Cerebellar nuclear complex (tissue), 1 donor: Measurements from ENCODE around the gene ZNF398.
"Not testable (repeated sequence)": the region's sequence is repeated elsewhere in the genome, so short reads cannot be mapped to it uniquely, and the experiment has no call there.

ENCODE experiments used
- DNase-seq, 2 experiments: peaks; one replicate each; lab custom pipeline; 2025; lab: John Stamatoyannopoulos, UW

ZNF398 gene

DNA sequence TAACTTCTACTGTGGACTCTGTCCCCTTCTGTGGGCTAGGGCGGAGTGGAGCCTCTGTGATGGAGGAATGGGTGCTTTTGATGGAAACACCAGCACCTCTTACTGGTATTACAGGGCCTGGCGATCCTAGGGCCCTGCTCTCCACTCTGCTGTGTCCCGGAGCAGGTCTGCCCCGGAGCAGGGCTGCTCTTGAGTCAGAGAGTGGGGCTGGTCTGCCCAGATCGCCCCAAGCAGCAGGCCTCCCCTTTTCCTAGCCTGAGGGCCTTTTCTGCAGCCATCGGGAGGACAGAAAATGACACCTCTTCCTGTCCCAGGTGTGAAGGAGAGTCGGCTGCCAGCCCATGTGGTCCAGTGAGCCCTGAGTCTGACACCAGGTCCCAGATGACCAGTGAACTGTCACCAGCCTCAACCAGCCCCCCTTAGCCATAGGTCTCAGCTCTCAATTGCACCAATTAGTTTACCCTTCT, 49.5 kb downstream of the ZNF398 start:
- no peak for DNase-seq

DNA sequence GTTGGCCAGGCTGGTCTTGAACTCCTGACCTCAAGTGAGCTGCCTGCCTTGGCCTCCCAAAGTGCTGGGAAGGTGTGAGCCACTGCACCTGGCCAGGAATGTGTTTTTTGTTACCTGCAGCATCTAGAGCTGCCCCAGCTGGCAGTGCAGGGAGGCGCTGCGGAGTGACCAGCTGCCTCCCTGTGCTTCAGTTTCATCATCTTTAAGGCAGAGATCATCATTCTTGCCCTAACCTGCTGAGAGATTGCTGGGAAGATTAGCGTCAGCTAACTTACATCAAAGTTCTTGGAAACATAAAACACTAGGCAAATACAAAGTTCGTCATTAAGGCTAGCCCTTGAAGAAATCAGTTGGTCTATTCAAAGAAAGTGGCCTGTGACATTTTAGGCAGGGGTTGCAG, 50.4 kb downstream of the ZNF398 start:
- DNase-seq = no peak

DNA sequence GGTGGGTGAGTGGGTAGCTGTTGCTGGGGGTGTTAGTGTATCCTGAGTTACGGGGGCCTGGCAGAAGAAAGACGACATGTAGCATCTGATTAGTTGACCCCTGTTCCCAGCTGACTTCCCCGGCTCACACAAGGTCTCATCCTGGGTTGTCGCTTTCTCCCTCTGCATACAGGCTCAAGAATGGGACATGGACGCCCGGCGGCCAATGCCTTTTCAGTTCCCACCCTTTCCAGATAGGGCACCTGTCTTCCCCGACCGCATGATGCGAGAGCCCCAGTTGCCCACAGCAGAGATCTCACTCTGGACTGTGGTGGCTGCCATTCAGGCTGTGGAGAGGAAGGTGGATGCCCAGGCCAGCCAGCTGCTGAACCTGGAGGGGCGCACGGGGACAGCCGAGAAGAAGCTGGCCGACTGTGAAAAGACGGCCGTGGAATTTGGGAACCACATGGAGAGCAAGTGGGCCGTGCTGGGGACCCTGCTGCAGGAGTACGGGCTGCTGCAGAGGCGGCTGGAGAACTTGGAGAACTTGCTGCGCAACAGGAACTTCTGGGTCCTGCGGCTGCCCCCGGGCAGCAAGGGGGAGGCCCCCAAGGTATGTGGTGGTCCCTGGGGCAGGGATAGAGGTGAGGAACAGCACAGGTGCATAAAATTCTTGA, 51.0 kb downstream of the ZNF398 start:
- DNase-seq = no peak

DNA sequence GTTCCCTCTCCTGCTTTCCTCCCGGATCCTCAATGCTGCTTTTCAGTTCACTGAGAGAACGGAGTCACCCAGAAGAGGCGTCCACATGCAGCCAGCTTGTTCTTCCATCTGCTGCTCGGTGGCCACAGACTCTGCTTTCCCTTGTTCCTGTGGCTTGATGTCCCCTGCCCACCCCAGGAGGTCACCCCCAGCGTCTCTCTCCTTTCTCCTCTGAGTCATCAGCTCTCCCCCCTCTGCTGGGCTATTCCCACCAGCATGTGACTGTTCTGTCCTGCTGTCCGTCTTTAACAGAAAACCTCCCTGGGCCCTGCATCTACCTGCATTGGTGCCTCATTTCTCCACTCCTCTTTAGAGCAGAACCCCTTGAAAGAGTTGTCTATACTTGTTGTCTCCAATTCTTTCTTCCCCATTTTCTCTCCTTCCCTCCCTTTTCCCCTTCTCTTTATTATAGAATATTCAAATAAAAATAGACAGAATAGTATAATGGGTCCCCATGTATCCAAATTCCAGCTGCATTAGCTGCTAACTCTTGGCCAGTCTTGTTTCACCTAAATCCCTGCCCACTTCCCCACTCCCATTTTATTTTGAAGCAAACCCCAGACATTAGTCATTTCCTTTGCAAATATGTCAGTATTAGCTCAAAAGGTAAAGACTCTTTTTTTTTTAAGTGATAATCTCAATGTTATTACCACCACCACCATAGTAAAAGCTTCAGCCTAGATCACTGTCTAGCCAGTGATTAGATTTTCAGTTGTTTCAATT, 52.2 kb downstream of the ZNF398 start:
- no peak for DNase-seq

DNA sequence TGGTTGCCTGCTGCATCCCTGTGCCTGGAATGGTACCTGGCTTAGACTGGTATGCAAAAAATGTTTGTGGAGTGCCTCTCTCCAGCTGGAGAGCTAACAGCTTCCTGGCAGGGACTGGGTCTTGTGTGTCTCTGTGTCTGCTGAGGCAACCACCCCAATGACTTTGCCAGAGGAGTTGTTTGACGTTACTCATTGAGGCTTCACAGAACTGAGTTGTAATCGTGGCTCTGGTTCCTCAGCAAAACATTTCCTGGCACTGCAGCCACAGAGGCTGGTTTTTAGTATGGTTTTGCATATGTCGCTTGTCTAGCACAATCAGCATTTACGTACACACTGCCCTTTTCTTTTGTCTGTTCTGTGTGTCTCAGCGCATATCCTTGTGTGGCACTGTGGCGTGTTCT, 55.6 kb downstream of the ZNF398 start:
- DNase-seq = no peak

DNA sequence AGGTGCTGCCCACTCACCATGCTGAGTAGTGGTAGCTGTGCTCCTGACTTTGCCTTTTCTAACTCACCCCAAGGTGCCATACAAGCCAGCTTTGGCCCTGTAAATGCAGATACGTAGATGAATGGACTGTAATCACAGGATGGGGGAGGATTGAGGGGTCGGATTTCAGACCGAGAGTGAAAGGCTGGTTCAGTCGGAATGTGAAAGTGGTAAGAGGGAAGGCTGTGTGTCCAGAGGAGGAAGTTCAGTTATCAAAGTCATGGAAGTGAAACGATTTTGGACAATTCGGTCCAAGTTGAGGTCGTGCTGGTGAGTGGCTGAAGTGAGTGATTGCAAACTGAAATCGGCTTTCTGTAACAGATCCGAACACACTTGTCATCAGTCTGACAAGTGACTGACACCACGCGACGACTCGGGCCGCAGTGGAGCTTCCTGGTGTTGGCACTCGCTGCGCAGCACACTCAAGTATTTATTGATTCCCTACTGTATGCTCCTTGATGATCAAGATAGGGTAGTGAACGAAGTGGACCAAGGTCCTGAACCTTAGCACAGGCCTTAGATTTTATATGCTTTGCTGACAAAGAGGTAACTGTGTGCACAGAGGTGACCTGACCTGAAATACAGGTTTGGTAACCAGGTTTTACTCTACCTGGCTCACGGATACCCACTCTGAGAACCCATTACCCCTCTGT, 58.6 kb downstream of the ZNF398 start:
- no peak for DNase-seq

DNA sequence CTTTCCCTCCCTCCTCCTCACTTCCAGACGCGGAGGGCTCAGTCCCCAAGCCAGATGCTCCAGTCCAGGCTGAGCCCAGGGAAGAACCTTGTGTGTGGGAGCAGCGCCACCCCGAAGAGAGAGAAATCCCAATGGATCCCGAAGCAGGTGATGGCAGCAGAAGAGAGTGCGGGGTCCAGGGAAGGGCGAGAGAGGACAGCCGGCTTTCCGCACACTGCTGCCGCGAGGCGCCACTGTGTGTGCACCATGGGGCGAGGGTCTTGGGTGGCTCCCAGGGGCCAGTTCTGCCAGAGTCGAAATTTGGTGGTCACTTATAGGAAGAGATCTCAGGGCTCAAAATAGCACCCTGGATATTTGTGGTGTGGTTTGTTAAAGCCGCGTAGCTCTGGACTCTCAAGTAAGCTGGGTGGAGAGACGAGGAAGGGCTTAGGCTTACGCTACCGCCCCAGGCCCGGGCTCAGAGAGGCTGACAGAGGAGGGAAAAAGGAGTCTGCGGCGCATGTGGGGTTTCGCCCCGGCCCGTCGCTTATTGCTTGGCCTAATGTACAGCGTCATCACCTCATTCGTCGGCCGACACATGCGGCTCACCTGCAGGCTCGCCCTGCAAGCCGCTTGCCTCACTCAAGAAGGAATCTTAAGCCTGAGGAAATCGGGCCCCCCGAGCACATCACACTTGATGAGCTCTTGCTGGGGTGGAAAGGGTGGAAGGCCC, 60.2 kb downstream of the ZNF398 start:
- no peak for DNase-seq

DNA sequence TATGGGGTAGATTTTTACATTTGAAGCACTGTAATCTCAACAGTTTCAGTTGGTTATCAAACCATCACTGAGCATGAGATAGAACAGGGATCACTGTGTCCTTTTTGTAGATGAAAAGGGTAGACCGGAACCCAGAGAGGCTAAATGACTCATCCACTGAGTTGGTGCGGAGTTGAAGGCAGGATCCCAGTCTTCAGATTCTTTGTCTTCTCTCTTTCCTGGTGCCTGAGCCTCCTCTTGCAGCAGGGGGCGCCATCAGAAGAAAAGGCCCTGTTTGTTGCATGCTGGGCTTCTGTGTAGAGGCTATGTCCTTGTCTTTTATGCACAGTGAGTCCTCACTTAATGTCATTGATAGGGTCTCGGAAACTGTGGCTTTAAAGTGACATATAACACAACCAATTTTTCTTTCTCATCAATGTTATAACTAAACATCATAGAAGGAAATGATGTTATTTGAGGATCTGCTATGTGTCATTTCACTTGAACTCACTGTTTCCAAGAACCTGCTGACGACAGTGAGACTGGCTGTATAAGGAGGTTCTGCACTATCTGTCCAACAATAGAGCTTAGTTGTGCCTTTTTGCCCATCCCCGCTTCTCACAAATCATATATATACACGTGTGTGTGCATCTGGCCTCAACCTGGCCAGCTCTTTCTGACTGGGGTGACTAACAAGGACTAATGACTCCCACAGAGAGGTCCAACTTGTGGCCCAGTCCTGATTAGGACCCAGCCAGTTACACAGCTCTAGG, 62.4 kb downstream of the ZNF398 start:
- DNase-seq = no peak

DNA sequence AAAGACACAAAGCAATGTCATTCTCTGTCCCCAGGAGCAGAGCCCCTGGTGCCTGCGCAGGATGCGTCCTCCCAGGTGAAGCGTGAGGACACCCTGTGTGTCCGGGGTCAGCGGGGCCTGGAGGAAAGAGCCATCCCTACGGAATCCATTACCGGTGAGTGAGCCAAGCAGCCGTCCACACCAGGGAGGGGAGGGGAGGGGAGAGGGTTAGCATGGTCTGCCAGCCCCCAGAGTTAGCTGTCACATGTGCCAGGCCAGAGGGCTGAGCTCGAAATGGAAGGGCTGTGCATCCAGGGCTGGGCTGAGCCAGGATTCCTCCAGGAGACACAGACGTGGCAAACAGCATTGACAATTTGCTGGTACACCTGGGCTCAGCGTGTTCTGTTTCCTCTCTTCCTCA, 63.3 kb downstream of the ZNF398 start:
- DNase-seq = no peak

DNA sequence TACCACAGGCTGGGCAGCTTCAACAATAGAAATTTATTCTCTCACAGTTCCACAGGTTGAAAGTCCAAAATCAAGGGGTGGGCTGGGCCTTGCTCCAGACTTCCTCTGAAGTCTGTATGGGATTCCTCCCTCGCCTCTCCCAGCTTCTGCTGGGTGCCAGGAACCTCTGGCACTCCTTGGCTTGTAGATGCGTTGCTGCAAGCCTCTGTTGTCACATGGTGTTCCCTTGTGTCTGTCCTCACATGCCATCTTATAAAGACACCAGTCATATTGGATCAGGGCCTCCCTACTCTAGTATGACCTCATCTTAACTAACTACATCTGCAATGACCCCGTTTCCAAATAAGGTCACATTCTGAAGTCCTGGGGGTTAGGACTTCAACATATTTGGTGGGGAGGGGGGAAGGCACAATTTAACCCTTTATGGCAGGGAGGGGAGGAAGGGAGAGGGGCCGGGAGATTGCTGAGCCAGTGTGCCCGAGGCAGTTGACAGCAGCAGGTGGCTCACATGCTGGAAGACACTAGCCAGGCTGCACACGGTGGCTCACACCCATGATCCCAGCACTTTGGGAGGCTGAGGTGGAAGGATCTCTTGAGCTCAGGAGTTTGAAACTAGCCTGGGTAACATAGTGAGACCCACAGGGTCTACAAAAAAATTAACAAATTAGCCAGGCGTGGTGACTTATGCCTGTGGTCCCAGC, 66.9 kb downstream of the ZNF398 start:
- no peak for DNase-seq

DNA sequence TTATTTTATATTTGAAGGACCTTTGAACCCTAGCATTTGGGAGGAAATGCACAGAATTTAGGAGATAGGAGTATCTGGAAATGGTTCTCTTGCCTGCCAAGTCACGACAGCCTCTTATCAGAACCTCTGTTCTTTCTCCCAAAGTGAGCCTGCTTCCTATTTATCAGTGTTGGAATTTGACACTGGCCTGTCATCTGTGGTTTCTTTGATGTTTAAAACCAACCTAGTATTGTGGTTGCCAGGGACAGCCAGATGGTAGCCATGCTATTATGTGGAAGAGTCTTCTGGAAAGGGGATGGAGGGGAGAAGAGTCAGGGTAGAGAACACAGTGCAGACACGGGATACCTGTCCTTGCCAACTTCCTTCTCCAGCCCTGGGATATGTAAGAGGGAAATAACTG, 69.1 kb downstream of the ZNF398 start:
- no peak for DNase-seq

DNA sequence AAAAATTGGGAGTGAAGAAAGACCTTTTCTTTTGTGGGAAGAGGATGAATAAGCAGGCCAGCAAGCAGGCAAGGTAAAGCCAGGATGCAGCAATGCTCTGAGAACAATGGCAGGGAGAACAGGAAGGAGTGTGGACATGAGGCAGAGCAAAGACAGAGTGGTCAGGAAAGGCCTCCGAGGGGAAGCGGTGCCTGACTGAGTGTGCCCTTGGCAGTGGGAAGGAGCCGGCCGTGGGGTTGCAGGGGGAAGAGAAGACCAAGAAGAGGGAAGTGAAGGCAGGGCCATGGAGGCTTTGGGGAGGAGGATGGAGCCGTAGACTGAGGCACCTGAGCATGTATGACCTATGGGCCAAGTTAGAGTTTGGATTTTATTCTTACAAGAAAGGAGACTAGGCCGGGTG, 70.3 kb downstream of the ZNF398 start:
- no peak for DNase-seq

DNA sequence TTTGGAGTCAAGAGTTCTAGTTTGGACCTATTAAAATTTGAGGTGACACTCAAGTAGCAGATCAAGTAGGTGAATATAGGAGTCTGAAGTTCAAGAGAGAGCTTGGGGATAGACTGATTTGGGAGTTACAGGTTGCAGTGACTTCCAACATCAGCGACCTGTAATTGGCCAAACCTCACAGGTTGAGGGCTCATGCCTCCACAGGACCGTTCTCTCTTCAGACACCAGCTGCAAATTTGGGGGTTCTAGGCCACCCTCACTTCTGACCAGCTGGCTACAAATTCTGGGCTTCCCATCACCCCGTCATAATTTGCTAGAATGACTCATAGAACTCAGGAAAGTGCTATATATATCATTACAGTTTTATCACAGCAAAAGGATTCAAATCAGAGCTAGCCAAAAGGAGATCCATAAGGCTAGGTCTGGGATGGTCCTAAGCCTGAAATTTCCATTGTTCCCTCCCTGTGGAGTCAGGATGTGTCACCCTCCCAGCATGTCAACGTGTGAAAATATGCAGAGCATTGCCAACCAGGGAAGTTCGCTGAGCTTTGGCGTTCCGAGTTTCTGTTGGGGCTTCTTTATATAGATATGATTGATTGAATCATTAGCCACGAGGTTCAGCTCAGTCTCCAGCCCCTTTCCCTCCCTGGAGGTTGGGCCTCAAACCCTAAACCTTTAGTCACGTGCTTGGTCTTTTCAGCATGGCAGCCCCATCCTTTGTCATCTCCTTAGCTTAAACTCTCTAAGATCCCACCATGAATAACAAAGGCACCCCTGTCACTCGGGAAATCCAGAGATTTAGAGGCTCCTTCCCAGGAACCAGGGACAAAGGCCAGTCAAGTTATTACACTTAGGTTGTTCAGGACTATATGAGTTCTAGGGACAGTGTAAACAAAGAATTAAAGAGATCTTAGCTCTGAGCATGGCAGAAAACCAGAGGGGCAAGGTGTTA, 71.5 kb downstream of the ZNF398 start:
- DNase-seq = no peak

DNA sequence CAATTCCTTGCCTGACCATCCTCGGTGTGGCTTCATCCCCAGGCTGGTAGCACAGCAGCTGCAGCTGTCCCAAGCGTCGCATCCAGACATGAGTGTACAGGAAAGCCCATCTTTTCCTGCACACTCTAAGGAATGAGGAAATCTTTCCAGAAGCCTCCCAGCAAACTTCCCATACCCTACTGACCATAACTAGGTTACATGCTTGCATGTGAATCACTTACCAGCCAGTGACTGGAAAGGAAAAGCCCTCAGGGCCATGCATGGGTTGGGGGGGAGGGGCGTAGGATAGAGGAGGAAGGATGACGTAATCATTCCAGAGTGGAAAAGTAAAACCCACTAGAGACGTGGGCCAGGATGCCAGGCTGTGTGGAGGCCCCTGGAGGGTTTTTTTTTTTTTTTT, 73.3 kb downstream of the ZNF398 start:
- no peak for DNase-seq

DNA sequence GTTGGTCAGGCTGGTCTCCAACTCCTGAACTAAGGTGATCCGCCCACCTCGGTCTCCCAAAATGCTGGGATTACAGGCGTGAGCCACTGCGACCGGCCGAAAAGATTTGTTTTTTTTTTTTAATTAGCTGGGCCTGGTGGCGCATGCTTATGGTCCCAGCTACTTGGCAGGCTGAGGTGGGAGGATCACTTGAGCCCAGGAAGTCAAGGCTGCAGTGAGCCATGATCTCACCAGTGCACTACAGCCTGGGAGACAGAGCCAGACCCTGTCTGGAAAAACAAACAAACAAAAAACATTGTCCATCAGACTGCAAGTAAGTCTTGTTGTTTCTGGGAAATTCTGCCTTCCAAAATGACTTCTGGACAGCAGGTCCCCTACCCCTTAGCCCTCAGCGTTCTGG, 75.9 kb downstream of the ZNF398 start:
- DNase-seq = no peak

DNA sequence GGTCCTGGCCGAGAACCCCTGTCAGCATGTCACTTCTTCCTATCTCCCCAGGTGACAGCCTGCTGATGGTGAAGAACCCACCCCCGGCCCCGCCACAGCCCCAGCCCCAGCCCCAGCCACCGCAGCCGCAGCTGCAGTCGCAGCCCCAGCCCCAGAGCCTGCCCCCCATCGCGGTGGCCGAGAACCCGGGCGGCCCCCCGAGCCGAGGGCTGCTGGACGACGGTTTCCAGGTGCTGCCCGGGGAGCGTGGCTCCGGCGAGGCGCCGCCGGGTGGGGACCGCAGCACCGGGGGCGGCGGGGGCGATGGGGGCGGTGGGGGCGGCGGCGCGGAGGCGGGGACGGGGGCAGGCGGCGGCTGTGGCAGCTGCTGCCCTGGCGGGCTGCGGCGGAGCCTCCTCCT, 76.5 kb downstream of the ZNF398 start:
- DNase-seq = no peak

DNA sequence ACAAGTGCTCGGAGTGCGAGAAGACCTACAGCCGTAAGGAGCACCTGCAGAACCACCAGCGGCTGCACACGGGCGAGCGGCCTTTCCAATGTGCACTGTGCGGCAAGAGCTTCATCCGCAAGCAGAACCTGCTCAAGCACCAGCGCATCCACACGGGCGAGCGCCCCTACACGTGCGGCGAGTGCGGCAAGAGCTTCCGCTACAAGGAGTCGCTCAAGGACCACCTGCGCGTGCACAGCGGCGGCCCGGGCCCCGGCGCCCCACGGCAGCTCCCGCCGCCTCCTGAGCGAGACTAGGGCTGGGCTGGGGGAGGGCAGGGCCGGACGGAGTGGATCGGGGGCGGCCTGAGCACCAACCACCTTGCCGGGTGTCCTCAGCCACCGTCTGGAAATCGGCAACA, 77.1 kb downstream of the ZNF398 start:
- DNase-seq = no peak

DNA sequence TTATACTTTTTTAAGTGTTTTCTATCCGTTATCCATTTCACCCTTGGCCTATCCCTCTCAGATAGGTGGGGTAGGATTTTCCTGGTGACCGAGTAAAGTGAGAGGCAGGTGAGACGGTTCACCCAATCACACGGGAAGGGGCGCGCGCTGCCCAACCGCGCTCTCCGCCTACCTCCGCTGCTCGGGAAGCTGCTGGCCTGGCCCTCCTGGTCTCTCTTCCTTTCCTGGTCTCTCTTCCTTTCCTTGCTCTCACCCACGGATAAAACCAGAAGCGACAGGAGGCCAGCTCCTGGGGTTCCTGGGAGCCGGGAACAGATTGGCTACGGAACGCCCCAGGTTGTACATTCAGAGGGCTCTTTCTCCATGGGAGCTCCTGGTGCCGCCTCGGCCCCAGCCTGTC, 77.9 kb downstream of the ZNF398 start:
- no peak for DNase-seq

DNA sequence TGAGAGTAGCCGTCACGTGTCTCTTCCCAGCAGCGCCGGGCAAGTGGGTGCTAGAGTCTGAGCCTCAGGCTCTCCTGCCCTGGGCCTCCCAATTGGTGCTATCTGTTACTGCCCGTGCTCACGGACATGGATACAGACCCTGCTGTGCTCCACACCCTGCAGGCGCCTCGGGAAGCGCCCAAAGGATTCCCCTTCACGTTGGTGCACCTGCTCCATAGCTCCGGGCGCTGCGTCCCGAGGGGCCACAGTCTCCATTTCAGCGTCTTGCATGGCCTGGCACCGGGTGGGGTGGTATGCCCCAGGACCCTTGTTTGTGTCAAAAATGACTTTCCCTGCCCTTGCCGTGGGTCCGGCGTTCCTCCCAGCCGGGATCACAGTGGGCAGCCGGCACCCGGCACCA, 78.4 kb downstream of the ZNF398 start:
- DNase-seq = no peak

DNA sequence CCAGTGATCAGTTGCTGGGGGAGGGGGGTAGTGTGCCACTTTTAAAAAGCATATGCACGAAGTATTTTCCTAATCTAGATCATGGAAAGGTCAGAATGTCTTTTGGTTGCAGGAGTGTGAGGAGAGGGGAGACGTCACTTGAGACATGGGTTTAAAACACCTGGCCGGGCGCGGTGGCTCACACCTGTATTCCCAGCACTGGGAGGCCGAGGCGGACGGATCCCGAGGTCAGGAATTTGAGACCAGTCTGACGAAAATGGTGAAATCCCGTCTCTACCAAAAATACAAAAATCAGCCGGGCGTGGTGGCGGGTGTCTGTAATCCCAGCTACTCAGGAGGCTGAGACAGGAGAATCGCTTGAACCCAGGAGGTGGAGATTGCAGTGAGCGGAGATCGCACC, 79.1 kb downstream of the ZNF398 start:
- DNase-seq = not testable (repeated sequence)
